ENCODE measurements around the gene CDH5.

Gene CDH5

GRCh38 chr16:66354034-66354909, 12.2 kb upstream of the CDH5 start:
- no peak for DNase-seq (ENCODE audit: low spot score)

GRCh38 chr16:66355526-66355925, 11.0 kb upstream of the CDH5 start:
- DNase-seq (ENCODE audit: low spot score): no peak

GRCh38 chr16:66357523-66357928, 9.0 kb upstream of the CDH5 start:
- no peak for DNase-seq (ENCODE audit: low spot score)

- DNase-seq (ENCODE audit: low spot score): no peak
Measured at GRCh38 chr16:66358231-66358630, 8.3 kb upstream of the CDH5 start.

GRCh38 chr16:66359012-66359411, 7.5 kb upstream of the CDH5 start:
- no peak for DNase-seq (ENCODE audit: low spot score)

GRCh38 chr16:66359811-66360608, 6.5 kb upstream of the CDH5 start:
- no peak for DNase-seq (ENCODE audit: low spot score)

- DNase-seq (ENCODE audit: low spot score): no peak
Measured at GRCh38 chr16:66360624-66361324, 5.7 kb upstream of the CDH5 start.

- DNase-seq (ENCODE audit: low spot score): no peak
Measured at GRCh38 chr16:66361604-66362135, 4.8 kb upstream of the CDH5 start.

GRCh38 chr16:66363211-66363777, 3.2 kb upstream of the CDH5 start:
- no peak for DNase-seq (ENCODE audit: low spot score)

GRCh38 chr16:66364117-66364958, 2.2 kb upstream of the CDH5 start:
- no peak for DNase-seq (ENCODE audit: low spot score)

- DNase-seq (ENCODE audit: low spot score): no peak
Measured at GRCh38 chr16:66364959-66365306, 1.6 kb upstream of the CDH5 start.

GRCh38 chr16:66365651-66366050, 840 bp upstream of the CDH5 start:
- DNase-seq (ENCODE audit: low spot score): no peak

- DNase-seq (ENCODE audit: low spot score): no peak
Measured at GRCh38 chr16:66367968-66368891, 1.7 kb downstream of the CDH5 start.

- DNase-seq (ENCODE audit: low spot score): no peak
Measured at GRCh38 chr16:66369055-66369592, 2.6 kb downstream of the CDH5 start.

GRCh38 chr16:66370786-66371684, 4.5 kb downstream of the CDH5 start:
- DNase-seq (ENCODE audit: low spot score): peak; percentile 44

GRCh38 chr16:66372078-66372897, 5.8 kb downstream of the CDH5 start:
- peak; percentile 53 for DNase-seq (ENCODE audit: low spot score)

GRCh38 chr16:66372898-66373155, 6.3 kb downstream of the CDH5 start:
- peak; percentile 36 for DNase-seq (ENCODE audit: low spot score)

- no peak for DNase-seq (ENCODE audit: low spot score)
Measured at GRCh38 chr16:66373667-66374066, 7.2 kb downstream of the CDH5 start.
